Hepatocyte (in vitro differentiated cells): ENCODE data around the gene TMEM248. TPM values are rescaled to one million over a fixed set of nuclear protein-coding genes. Genes with fewer than 3 reads are reported as not detected.

Source experiments
- DNase-seq: peaks from one replicate; pipeline ENCODE4 v3.0.0-alpha.2; 2016; ENCODE audit warnings: low spot score
- H2AFZ ChIP-seq: fragments of 200-600 bp; sonication (generic); 2 replicates; pipeline ENCODE4 v1.6.0; 2016; ENCODE audit warnings: antibody characterized with exemption, mild to moderate bottlenecking
- H3K27ac ChIP-seq: fragments of 200-600 bp; sonication (generic); 2 replicates; pipeline ENCODE4 v1.5.1; 2016; ENCODE audit warnings: mild to moderate bottlenecking
- H3K27me3 ChIP-seq: fragments of 200-600 bp; sonication (generic); 2 replicates; pipeline ENCODE4 v1.6.1; 2016
- H3K36me3 ChIP-seq: fragments of 200-600 bp; sonication (generic); replicated peaks from 2 replicates; pipeline ENCODE4 v1.5.1; 2016; ENCODE audit warnings: low read depth; ENCODE audit not compliant: insufficient read depth
- H3K4me1 ChIP-seq: fragments of 200-600 bp; sonication (generic); 2 replicates; pipeline ENCODE4 v1.5.1; 2016; ENCODE audit warnings: mild to moderate bottlenecking, moderate library complexity; ENCODE audit not compliant: insufficient read depth
- H3K4me2 ChIP-seq: fragments of 200-600 bp; sonication (generic); 2 replicates; pipeline ENCODE4 v1.6.0; 2016
- H3K4me3 ChIP-seq: fragments of 200-600 bp; sonication (generic); 2 replicates; pipeline ENCODE4 v1.5.1; 2016; ENCODE audit warnings: mild to moderate bottlenecking
- H3K79me2 ChIP-seq: fragments of 200-600 bp; sonication (generic); 2 replicates; pipeline ENCODE4 v1.6.0; 2017; ENCODE audit warnings: mild to moderate bottlenecking
- H3K9me2 ChIP-seq: fragments of 200-600 bp; sonication (generic); replicated peaks from 2 replicates; pipeline ENCODE4 v1.6.0; 2017; ENCODE audit warnings: mild to moderate bottlenecking; ENCODE audit not compliant: insufficient read depth
- H3K9me3 ChIP-seq: fragments of 200-600 bp; sonication (generic); 2 replicates; pipeline ENCODE4 v1.5.1; 2016; ENCODE audit warnings: low read depth, mild to moderate bottlenecking
- H4K20me1 ChIP-seq: fragments of 200-600 bp; sonication (generic); 2 replicates; pipeline ENCODE4 v1.6.0; 2016; ENCODE audit warnings: mild to moderate bottlenecking; ENCODE audit not compliant: insufficient read depth, poor library complexity, severe bottlenecking
- CTCF ChIP-seq: fragments of 200-600 bp; sonication (generic); IDR thresholded peaks from 2 replicates; pipeline ENCODE4 v1.5.1; 2016; ENCODE audit warnings: antibody characterized with exemption, mild to moderate bottlenecking; ENCODE audit not compliant: poor library complexity
- EZH2 ChIP-seq: fragments of 200-600 bp; sonication (generic); IDR thresholded peaks from 2 replicates; pipeline ENCODE4 v1.6.1; 2016; ENCODE audit warnings: antibody characterized with exemption, mild to moderate bottlenecking, borderline replicate concordance
- EZH2phosphoT487 ChIP-seq: fragments of 200-600 bp; sonication (generic); IDR thresholded peaks from one replicate; pipeline ENCODE4 v1.6.1; 2018; ENCODE audit warnings: antibody characterized with exemption, mild to moderate bottlenecking, low read depth, moderate library complexity; ENCODE audit not compliant: unreplicated experiment, severe bottlenecking
- WGBS: methylation state at CpG from one replicate; pipeline ENCODE4 v1.1.6; 2016; ENCODE audit warnings: low lambda C conversion rate; ENCODE audit errors: missing lambda C conversion rate; 5-methylcytosine and 5-hydroxymethylcytosine counted together
- polyA plus RNA-seq: library from polyadenylated mRNA; unstranded; fragments of >200 nt; fragmentation: Nextera tagmentation; extraction: Ambion mirVana; gene quantifications from 2 replicates; pipeline ENCODE4 v1.2.1, GENCODE V29; 2016
- total RNA-seq: library from RNA; depleted of rRNA; stranded (reverse); fragments of >200 nt; gene quantifications from 2 replicates; pipeline ENCODE4 v1.2.3, GENCODE V29; 2014

Gene TMEM248
- total and polyA plus RNA-seq, 2 experiments from 2014 or later = 80.3 to 91.5 TPM

GRCh38 chr7:66925255-66925654 lies 4.2 kb downstream of the TMEM248 start:
- H3K36me3 ChIP-seq = no peaks in the 10 kb centered on the region
- H3K4me1 ChIP-seq = peaks cover 11% of the 10 kb centered on the region
- H3K27ac ChIP-seq = no peak overlapping the region
- no peak for DNase-seq
- H3K4me3 ChIP-seq = no peak overlapping the region
- no peaks in the 10 kb centered on the region for H3K27me3 ChIP-seq
- H3K9me2 ChIP-seq = no peaks in the 10 kb centered on the region
- no peak overlapping the region for H2AFZ ChIP-seq
- 88% methylated on average over 3 of the region's 3 CpGs for WGBS
- H3K9me3 ChIP-seq = no peaks in the 10 kb centered on the region
- H3K79me2 ChIP-seq = peaks cover 89% of the 10 kb centered on the region
- no peak overlapping the region for H3K4me2 ChIP-seq
- H4K20me1 ChIP-seq = peaks cover 39% of the 10 kb centered on the region
- no peak for TF ChIP-seq EZH2
- no peak for TF ChIP-seq CTCF

GRCh38 chr7:66927348-66927948 lies 6.4 kb downstream of the TMEM248 start:
- no peak for DNase-seq
- peaks cover 99% of the 10 kb centered on the region for H3K79me2 ChIP-seq
- no peaks in the 10 kb centered on the region for H3K36me3 ChIP-seq
- no peak overlapping the region for H2AFZ ChIP-seq
- H3K27me3 ChIP-seq = no peaks in the 10 kb centered on the region
- peaks cover 5% of the 10 kb centered on the region for H3K4me1 ChIP-seq
- H4K20me1 ChIP-seq = peaks cover 48% of the 10 kb centered on the region
- H3K4me3 ChIP-seq = no peak overlapping the region
- WGBS = 89% methylated on average over 7 of the region's 7 CpGs
- no peak overlapping the region for H3K4me2 ChIP-seq
- H3K9me2 ChIP-seq = no peaks in the 10 kb centered on the region
- no peaks in the 10 kb centered on the region for H3K9me3 ChIP-seq
- TF ChIP-seq EZH2 (no peak), EZH2phosphoT487 (no peak)
- no peak overlapping the region for H3K27ac ChIP-seq

GRCh38 chr7:66928388-66928787 lies 7.4 kb downstream of the TMEM248 start:
- Histone ChIP-seq H3K9me3 (no peaks in the 10 kb centered on the region), H3K9me2 (no peaks in the 10 kb centered on the region), H3K36me3 (no peaks in the 10 kb centered on the region), H3K4me3 (no peak overlapping the region), H3K4me1 (no peaks in the 10 kb centered on the region), H2AFZ (no peak overlapping the region), H3K27me3 (no peaks in the 10 kb centered on the region), H3K27ac (no peak overlapping the region), H3K79me2 (peaks cover 99% of the 10 kb centered on the region), H3K4me2 (no peak overlapping the region), H4K20me1 (peaks cover 41% of the 10 kb centered on the region)
- TF ChIP-seq CTCF (no peak), EZH2 (no peak), EZH2phosphoT487 (no peak)
- no peak for DNase-seq
- WGBS = 94% methylated on average over 4 of the region's 4 CpGs

- Histone ChIP-seq H4K20me1 (peaks cover 41% of the 10 kb centered on the region), H3K4me3 (no peak overlapping the region), H3K79me2 (peaks cover 99% of the 10 kb centered on the region), H3K36me3 (no peaks in the 10 kb centered on the region), H3K9me2 (no peaks in the 10 kb centered on the region), H3K4me1 (no peaks in the 10 kb centered on the region), H3K9me3 (no peaks in the 10 kb centered on the region), H3K27ac (no peak overlapping the region), H2AFZ (no peak overlapping the region), H3K27me3 (no peaks in the 10 kb centered on the region), H3K4me2 (no peak overlapping the region)
- DNase-seq = no peak
- 96% methylated on average over 8 of the region's 8 CpGs for WGBS
- TF ChIP-seq CTCF = no peak
- no peak for TF ChIP-seq EZH2phosphoT487
- TF ChIP-seq EZH2 = no peak
Observed at GRCh38 chr7:66929165-66929564, 8.1 kb downstream of the TMEM248 start.
